ENCODE results near the gene TRPV3. TPM values are rescaled to one million over a fixed set of nuclear protein-coding genes. Genes with fewer than 3 reads are reported as not detected.

Gene TRPV3
- total RNA-seq, 5 donors from 2014 or later (not counting 1 experiment from before 2014, with no cell fraction given), result 0.23 to 1.4 (median 0.44) TPM

DNA sequence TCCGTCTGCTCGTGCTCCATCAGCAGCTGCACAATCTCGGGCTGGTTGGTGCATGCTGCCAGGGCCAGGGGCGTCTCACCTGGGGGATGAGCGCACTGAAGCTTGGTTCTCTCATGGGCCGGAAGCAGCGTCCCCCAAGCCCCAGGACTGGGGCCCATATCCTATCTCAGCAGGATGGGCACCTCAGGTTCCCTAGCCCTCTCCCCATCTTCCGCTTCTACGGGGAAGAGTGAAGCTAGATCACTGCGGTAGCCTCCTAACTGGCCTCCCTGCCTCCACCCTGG, 24.8 kb downstream of the TRPV3 start:
- no peak overlapping the region for H3K27ac Mint-ChIP-seq
- no peak for DNase-seq
- 79% methylated on average over 10 of the region's 10 CpGs for WGBS (ENCODE audit: insufficient coverage)
- H3K27me3 Mint-ChIP-seq, result peaks cover 0 to 10% of the 10 kb centered on the region in 2 donors
- H3K4me3 Mint-ChIP-seq, result no peak overlapping the region
- Histone ChIP-seq H3K4me1 (ENCODE audit: control insufficient read depth in 1 of 2, extremely low read depth in 1 of 2, insufficient read depth in 2 of 2, low read length in 2 of 2) (peaks cover 0 to 16% of the 10 kb centered on the region in 2 experiments), H3K36me3 (ENCODE audit: control insufficient read depth in 2 of 2, extremely low read depth in 1 of 2, insufficient read depth in 1 of 2, low read length in 1 of 2) (no peaks in the 10 kb centered on the region), H3K27ac (ENCODE audit: low read length) (no peak overlapping the region), H3K27me3 (replicated peaks in 1 of 2; ENCODE audit: control insufficient read depth in 2 of 2, extremely low read depth in 1 of 2, insufficient read depth in 2 of 2, low read length in 1 of 2) (peaks cover 0 to 50% of the 10 kb centered on the region in 2 experiments), H3K9me3 (no peaks in the 10 kb centered on the region), H3K4me3 (ENCODE audit: control insufficient read depth in 1 of 2, extremely low read depth in 1 of 2, low read length in 1 of 2) (no peak overlapping the region)
- no peak for ATAC-seq (replicated peaks in 1 of 4)
- H3K9me3 Mint-ChIP-seq, result no peaks in the 10 kb centered on the region
- CTCF ChIA-PET, result no interaction called here
- POLR2A ChIA-PET, result no interaction called here
- no peaks in the 10 kb centered on the region for H3K36me3 Mint-ChIP-seq
- H3K4me1 Mint-ChIP-seq, result peaks cover 1 to 8% (median 5%) of the 10 kb centered on the region in 3 donors

DNA sequence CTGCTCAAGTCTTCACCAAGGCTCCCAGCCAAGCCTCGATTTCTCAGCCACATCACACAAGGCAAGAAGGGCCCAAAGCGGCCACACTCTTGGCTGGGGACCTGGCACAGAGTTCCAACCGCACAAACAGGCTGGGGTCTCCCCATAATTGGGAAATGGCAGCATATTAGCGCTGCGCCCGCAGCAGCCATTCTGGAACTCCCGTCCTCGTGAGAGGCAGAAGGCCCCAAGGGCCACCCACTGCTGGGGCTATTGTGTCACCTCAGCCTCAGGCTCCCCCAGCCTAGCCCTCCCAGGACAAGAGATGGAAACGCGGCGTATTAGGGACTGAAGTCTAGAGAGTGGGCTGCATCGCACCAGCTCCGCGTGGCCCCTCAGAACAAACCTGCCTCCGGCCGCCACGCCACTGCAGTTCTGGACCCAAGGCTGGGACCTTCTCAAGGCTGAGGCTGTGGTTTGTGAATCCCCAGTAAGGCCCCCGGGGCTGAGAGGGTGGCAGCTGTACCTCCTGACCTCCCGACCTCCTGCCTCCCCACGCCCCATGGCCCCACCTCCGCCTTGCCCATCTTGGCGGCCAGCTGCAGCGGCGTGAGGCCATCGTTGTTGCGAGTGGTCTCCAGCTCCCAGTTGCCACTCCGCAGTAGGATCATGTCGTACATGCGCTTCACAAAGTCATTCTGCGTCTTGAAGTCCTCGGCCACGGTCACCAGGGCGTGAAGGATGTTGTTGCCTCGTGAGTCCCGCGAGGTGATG, 25.3 kb downstream of the TRPV3 start:
- no peaks in the 10 kb centered on the region for H3K9me3 Mint-ChIP-seq
- Histone ChIP-seq H3K4me3 (ENCODE audit: control insufficient read depth in 1 of 2, extremely low read depth in 1 of 2, low read length in 1 of 2) (no peak overlapping the region), H3K9me3 (no peaks in the 10 kb centered on the region), H3K4me1 (ENCODE audit: control insufficient read depth in 1 of 2, extremely low read depth in 1 of 2, insufficient read depth in 2 of 2, low read length in 2 of 2) (peaks cover 0 to 16% of the 10 kb centered on the region in 2 experiments), H3K27me3 (replicated peaks in 1 of 2; ENCODE audit: control insufficient read depth in 2 of 2, extremely low read depth in 1 of 2, insufficient read depth in 2 of 2, low read length in 1 of 2) (peaks cover 0 to 50% of the 10 kb centered on the region in 2 experiments), H3K27ac (ENCODE audit: low read length) (no peak overlapping the region), H3K36me3 (ENCODE audit: control insufficient read depth in 2 of 2, extremely low read depth in 1 of 2, insufficient read depth in 1 of 2, low read length in 1 of 2) (no peaks in the 10 kb centered on the region)
- no peaks in the 10 kb centered on the region for H3K36me3 Mint-ChIP-seq
- H3K27me3 Mint-ChIP-seq, result peaks cover 2 to 10% of the 10 kb centered on the region in 2 donors
- no peak overlapping the region for H3K27ac Mint-ChIP-seq
- no peak for ATAC-seq (replicated peaks in 1 of 4)
- ChIA-PET CTCF (no interaction called here), POLR2A (no interaction called here)
- no peak for DNase-seq
- no peak overlapping the region for H3K4me3 Mint-ChIP-seq
- H3K4me1 Mint-ChIP-seq, result peaks cover 1 to 8% (median 5%) of the 10 kb centered on the region in 3 donors
- WGBS (ENCODE audit: insufficient coverage), result 86% methylated on average over 36 of the region's 36 CpGs

DNA sequence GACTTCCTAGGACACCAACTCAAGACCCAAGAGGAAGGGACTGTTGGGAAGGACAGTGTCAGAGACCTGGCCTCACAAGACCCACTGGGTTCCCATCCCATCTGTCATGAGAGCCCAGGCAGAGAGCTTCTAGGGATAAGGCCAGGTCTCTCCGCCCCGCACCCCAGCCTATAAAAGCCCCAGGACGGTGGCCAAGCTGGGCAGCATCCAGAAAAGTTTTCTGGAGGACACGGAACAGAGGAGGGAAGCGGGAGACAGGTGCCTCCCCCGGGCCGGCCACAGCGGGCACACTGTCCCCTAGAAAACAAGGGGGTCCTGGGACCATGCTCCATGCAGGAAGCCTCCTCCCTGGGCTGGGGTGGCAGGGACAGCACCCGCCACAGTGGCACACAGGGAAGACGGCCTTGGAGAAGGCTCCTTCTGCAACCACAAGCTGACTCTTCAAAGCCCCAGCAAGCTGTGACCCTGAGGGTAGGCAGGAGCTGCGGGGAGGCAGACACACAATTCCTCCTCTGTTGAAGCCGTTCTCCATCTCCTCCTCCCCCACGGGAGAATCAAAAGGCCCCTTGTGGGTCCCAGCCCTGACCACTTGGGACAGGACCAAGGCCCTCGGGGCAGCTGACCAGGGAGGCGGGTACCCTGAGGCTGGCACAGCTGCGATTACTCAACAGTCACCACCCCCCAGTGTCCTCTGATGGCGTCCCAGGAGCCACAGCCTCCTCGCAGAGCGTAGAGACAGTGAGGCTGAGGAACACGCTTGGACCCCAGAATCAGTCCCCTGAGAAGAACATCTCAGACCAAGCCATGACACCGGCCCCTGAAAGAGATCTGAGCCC, 26.1 kb downstream of the TRPV3 start:
- Histone ChIP-seq H3K27me3 (replicated peaks in 1 of 2; ENCODE audit: control insufficient read depth in 2 of 2, extremely low read depth in 1 of 2, insufficient read depth in 2 of 2, low read length in 1 of 2) (peaks cover 0 to 50% of the 10 kb centered on the region in 2 experiments), H3K4me3 (ENCODE audit: control insufficient read depth in 1 of 2, extremely low read depth in 1 of 2, low read length in 1 of 2) (no peak overlapping the region), H3K36me3 (ENCODE audit: control insufficient read depth in 2 of 2, extremely low read depth in 1 of 2, insufficient read depth in 1 of 2, low read length in 1 of 2) (no peaks in the 10 kb centered on the region), H3K4me1 (ENCODE audit: control insufficient read depth in 1 of 2, extremely low read depth in 1 of 2, insufficient read depth in 2 of 2, low read length in 2 of 2) (peaks cover 0 to 16% of the 10 kb centered on the region in 2 experiments), H3K9me3 (no peaks in the 10 kb centered on the region), H3K27ac (ENCODE audit: low read length) (no peak overlapping the region)
- ATAC-seq (replicated peaks in 1 of 4) (no peak), DNase-seq (no peak)
- H3K36me3 Mint-ChIP-seq, result no peaks in the 10 kb centered on the region
- peaks cover 4 to 9% of the 10 kb centered on the region in 2 donors for H3K27me3 Mint-ChIP-seq
- peaks cover 1 to 8% (median 5%) of the 10 kb centered on the region in 3 donors for H3K4me1 Mint-ChIP-seq
- ChIA-PET POLR2A (no interaction called here), CTCF (no interaction called here)
- H3K4me3 Mint-ChIP-seq, result no peak overlapping the region
- no peaks in the 10 kb centered on the region for H3K9me3 Mint-ChIP-seq
- no peak overlapping the region for H3K27ac Mint-ChIP-seq
- WGBS (ENCODE audit: insufficient coverage), result 83% methylated on average over 17 of the region's 21 CpGs

DNA sequence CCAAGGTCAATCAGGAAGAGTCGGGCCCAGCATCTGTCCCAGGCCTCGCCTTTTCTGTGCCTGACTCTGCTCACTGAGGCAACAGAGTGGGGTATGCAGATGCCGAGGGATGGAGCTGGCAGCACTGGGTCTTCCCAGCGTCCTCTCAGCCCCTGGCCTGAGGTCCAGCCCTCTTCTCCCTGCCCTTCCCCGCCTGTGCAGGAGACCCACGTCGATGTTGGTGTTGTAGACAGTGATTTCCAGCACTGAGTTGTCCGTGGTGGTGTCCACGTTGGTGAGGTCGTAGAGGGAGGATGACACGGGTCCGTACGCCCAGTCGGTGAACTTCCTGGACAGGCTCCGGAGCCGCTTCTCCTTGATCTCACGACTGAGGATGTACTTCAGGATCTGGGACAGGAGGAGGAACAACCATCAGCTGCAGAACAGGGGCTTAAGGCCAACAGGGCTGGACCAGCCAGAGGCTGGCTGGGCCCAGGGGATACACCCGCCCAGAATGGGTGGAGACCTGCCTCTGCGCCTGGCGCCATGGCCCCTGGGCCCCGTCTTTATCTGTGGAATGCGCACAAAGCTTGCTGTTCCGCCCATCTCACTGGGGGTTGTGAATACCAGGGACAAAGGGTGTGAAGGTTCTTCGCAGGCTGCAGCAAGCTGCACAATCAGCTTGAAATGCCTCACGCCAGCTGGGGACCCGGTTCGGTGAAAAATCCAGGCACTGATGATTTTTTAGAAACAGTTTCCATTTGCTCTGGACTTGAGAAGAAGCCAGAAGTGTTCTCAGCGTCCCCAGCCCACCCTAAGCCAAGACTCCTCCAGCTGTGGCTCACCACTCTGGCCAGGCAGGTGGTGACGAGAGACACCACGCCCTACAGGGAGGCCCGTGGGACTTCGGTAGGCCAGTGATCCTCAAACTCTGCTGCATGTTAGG, 27.5 kb downstream of the TRPV3 start:
- ATAC-seq (replicated peaks in 1 of 4) (no peak), DNase-seq (no peak)
- no peaks in the 10 kb centered on the region for H3K9me3 Mint-ChIP-seq
- Histone ChIP-seq H3K27ac (ENCODE audit: low read length) (no peak overlapping the region), H3K4me3 (ENCODE audit: control insufficient read depth in 1 of 2, extremely low read depth in 1 of 2, low read length in 1 of 2) (no peak overlapping the region), H3K9me3 (no peaks in the 10 kb centered on the region), H3K27me3 (replicated peaks in 1 of 2; ENCODE audit: control insufficient read depth in 2 of 2, extremely low read depth in 1 of 2, insufficient read depth in 2 of 2, low read length in 1 of 2) (peaks cover 0 to 44% of the 10 kb centered on the region in 2 experiments), H3K4me1 (ENCODE audit: control insufficient read depth in 1 of 2, extremely low read depth in 1 of 2, insufficient read depth in 2 of 2, low read length in 2 of 2) (peaks cover 0 to 8% of the 10 kb centered on the region in 2 experiments), H3K36me3 (ENCODE audit: control insufficient read depth in 2 of 2, extremely low read depth in 1 of 2, insufficient read depth in 1 of 2, low read length in 1 of 2) (no peaks in the 10 kb centered on the region)
- 83% methylated on average over 28 of the region's 32 CpGs for WGBS (ENCODE audit: insufficient coverage)
- peaks cover 0 to 6% (median 5%) of the 10 kb centered on the region in 3 donors for H3K4me1 Mint-ChIP-seq
- no peaks in the 10 kb centered on the region for H3K36me3 Mint-ChIP-seq
- H3K27me3 Mint-ChIP-seq, result peaks cover 4 to 6% of the 10 kb centered on the region in 2 donors
- POLR2A ChIA-PET, result no interaction called here
- CTCF ChIA-PET, result no interaction called here
- no peak overlapping the region for H3K27ac Mint-ChIP-seq
- H3K4me3 Mint-ChIP-seq, result no peak overlapping the region

DNA sequence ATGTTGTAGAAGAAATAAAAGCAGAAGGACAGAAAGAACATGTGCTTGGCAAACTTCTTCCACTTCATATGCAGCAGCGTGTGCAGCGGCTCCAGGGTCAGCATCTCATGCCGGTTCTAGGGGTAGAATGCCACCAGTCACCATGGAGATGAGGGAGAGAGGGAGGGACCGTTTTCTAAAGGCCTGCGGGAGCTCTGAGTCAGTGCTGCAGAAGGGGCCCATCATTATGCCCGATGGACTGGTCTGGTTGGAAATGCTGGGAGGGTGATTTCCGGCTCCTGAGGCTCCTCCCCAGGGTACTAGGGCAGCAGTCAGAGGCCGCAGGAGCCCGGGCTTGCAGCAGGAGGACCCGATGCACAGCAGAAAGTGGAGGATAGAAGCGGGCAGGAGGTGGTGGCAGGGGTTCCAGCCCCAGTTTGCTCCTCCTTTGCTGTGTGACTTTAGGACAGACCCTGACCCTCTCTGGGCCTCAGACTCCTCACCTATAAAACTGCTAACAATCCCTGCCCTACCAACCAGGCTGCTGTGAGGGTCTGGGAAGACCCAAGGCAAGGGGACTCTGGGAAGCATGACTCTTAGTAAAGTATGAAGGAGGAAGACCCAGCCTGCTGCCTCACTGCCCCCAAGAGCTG, 28.6 kb downstream of the TRPV3 start:
- Mint-ChIP-seq H3K36me3 (no peaks in the 10 kb centered on the region), H3K27me3 (peaks cover 4 to 7% of the 10 kb centered on the region in 2 donors), H3K4me1 (peaks cover 0 to 1% (median 0%) of the 10 kb centered on the region in 3 donors), H3K9me3 (no peaks in the 10 kb centered on the region), H3K4me3 (no peak overlapping the region), H3K27ac (no peak overlapping the region)
- Histone ChIP-seq H3K4me3 (ENCODE audit: control insufficient read depth in 1 of 2, extremely low read depth in 1 of 2, low read length in 1 of 2) (no peak overlapping the region), H3K27me3 (replicated peaks in 1 of 2; ENCODE audit: control insufficient read depth in 2 of 2, extremely low read depth in 1 of 2, insufficient read depth in 2 of 2, low read length in 1 of 2) (peaks cover 0 to 38% of the 10 kb centered on the region in 2 experiments), H3K36me3 (ENCODE audit: control insufficient read depth in 2 of 2, extremely low read depth in 1 of 2, insufficient read depth in 1 of 2, low read length in 1 of 2) (no peaks in the 10 kb centered on the region), H3K27ac (ENCODE audit: low read length) (no peak overlapping the region), H3K9me3 (no peaks in the 10 kb centered on the region), H3K4me1 (ENCODE audit: control insufficient read depth in 1 of 2, extremely low read depth in 1 of 2, insufficient read depth in 2 of 2, low read length in 2 of 2) (no peaks in the 10 kb centered on the region)
- WGBS (ENCODE audit: insufficient coverage), result 72% methylated on average over 4 of the region's 11 CpGs
- DNase-seq (no peak), ATAC-seq (replicated peaks in 1 of 4) (no peak)
- ChIA-PET CTCF (no interaction called here), POLR2A (no interaction called here)

DNA sequence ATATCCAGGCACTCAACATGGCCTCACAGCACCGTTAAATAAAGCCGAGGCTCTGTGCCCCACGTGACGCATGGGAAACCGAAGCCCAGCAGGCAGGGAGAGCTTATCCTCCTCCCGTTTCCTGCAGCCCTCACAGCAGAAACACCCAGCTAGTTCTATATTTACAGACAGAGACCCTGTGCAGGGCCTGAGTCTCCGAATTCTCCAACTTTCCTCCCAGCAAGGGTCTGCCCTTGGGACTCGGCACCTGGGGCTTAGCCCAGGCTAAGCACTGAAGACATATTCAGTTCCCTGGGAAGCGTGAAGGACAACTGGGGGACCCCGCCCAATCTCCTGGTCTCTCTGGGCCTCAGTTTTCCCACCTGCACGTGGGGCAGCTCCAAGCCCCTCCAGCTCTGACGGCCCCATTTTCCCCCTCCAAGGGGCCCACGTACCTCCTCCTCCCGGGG, 29.2 kb downstream of the TRPV3 start:
- H3K27ac ChIP-seq (ENCODE audit: low read length), result no peak overlapping the region
- peaks cover 0 to 38% of the 10 kb centered on the region in 2 experiments for H3K27me3 ChIP-seq (replicated peaks in 1 of 2; ENCODE audit: control insufficient read depth in 2 of 2, extremely low read depth in 1 of 2, insufficient read depth in 2 of 2, low read length in 1 of 2)
- Mint-ChIP-seq H3K27ac (no peak overlapping the region), H3K9me3 (no peaks in the 10 kb centered on the region), H3K4me3 (no peak overlapping the region), H3K4me1 (no peaks in the 10 kb centered on the region), H3K27me3 (peaks cover 4 to 8% of the 10 kb centered on the region in 2 donors), H3K36me3 (no peaks in the 10 kb centered on the region)
- DNase-seq (no peak), ATAC-seq (replicated peaks in 1 of 4) (no peak)
- ChIA-PET CTCF (interaction anchor here in 1 of 2 donors (0.5 kb wide), 1 partner anchor 9 kb away, joined by 4 read pairs; no protein-coding TSS in a partner anchor), POLR2A (no interaction called here)
- no peak overlapping the region for H3K4me3 ChIP-seq (ENCODE audit: control insufficient read depth in 1 of 2, extremely low read depth in 1 of 2, low read length in 1 of 2)
- H3K9me3 ChIP-seq, result no peaks in the 10 kb centered on the region
- WGBS (ENCODE audit: insufficient coverage), result 84% methylated on average over 10 of the region's 14 CpGs
- H3K4me1 ChIP-seq (ENCODE audit: control insufficient read depth in 1 of 2, extremely low read depth in 1 of 2, insufficient read depth in 2 of 2, low read length in 2 of 2), result no peaks in the 10 kb centered on the region
- H3K36me3 ChIP-seq (ENCODE audit: control insufficient read depth in 2 of 2, extremely low read depth in 1 of 2, insufficient read depth in 1 of 2, low read length in 1 of 2), result no peaks in the 10 kb centered on the region

Measured in T-cell (primary cell).